Erythroblast (primary cell): ENCODE measurements around the gene REPS2.

ENCODE experiments used
- GATA1 ChIP-seq: IDR thresholded peaks from 2 replicates; pipeline ENCODE4 v1.6.1; 2011; ENCODE audit warnings: low read depth, mild to moderate bottlenecking, control low read depth, low read length, moderate library complexity
- POLR2A ChIP-seq: IDR thresholded peaks from 2 replicates; pipeline ENCODE4 v1.6.1; 2011; ENCODE audit warnings: mild to moderate bottlenecking, low read length

DNA sequence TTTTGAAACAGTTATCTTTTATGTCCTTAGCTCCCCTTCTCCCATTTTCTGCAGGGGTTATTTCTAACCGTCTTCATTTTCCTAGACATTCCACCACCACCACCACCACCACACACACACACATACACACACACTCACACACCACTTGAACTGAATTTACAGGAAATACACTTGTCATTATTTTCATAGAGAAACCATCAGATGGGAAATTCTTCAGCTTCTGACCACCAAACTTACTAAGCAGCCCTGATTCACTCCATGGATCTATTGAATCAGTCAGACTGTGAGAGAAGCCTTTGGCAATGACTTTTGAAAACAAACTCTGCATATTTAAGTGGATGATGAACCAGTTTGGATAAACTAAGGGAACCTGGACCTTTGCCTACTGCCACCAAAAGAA lies 218.5 kb downstream of the REPS2 start:
- TF ChIP-seq POLR2A (no peak), GATA1 (no peak)
